Left renal pelvis (tissue), 4 donors: ENCODE results near the gene TCF25. TPM values are rescaled to one million over a fixed set of nuclear protein-coding genes. Genes with fewer than 3 reads are reported as not detected.
"Not testable (repeated sequence)": the region's sequence is repeated elsewhere in the genome, so short reads cannot be mapped to it uniquely, and the experiment has no call there.

ENCODE experiments used
- DNase-seq, 4 donors: peaks; one replicate each; pipeline ENCODE4 v3.0.0-alpha.2; 2013; ENCODE audit warnings: low read depth in 4 of 4, low spot score in 3 of 4
- polyA plus RNA-seq, 4 donors: library from polyadenylated mRNA; unstranded; fragments of 120-200 nt; gene quantifications; one replicate each; pipeline ENCODE4 v1.2.1, GENCODE V29; 2013; ENCODE audit not compliant: insufficient read length in 4 of 4

TCF25 gene
- 100 to 1,000 TPM in 3 of 4 donors, 10 to 100 TPM in 1; 94.8 to 165 (median 129) TPM for polyA plus RNA-seq

DNA sequence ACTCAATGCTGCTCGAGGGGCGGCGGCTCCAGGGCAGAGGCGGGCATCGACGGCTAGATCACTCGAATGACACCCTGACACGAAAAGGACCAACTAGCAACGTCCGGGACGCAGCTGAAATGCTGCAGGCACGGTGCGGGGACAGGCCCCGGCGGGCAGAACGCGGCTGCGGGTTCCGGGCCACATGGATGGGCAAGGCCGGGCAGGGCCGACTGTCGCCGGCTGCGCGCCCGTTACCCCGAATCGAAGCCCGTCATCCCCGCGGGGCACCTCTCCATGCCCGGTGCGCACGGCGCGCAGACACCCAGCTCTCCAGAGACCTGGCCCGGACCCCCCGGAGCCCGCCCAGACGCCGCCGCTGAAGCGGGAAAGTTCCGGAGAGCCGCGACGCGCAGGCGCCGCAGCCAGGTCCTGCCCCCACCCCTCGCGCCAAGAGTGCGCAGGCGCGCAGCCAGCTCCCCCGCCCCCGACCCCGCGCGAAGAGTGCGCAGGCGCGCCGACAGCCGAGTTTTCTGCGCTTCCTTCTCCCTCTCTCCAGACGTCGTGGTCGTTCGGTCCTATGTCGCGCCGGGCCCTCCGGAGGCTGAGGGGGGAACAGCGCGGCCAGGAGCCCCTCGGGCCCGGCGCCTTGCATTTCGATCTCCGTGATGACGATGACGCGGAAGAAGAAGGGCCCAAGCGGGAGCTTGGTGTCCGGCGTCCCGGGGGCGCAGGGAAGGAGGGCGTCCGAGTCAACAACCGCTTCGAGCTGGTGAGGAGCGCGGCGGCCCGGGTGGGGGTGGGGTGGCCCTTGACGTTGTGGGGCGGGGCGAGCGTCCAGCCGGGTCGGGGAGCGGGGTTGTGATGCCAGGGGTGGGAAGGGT, at the start of gene TCF25:
TCF25 (plus strand) TSS at position 484 of the 863 bp plus-strand sequence; CDS start at position 560, 76 bp downstream.
- peak; percentile 76 to 81 (median 78) for DNase-seq

DNA sequence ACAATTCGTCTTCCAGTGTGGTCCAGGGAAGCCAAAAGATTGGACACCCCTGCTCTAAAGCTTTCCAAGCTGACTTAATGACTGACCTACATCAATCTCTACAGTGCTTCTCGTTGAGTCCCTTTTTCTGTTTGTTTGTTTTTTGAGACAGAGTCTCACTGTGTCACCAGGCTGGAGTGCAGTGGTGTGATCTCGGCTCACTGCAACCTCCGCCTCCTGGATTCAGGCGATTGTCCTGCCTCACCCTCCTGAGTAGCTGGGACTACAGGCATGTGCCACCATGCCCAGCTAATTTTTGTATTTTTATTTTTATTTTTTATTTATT, 49.6 kb upstream of the TCF25 start:
- not testable (repeated sequence) for DNase-seq

- DNase-seq, result no peak
Observed at GRCh38 chr16:89826531-89827382, 46.6 kb upstream of the TCF25 start.

DNA sequence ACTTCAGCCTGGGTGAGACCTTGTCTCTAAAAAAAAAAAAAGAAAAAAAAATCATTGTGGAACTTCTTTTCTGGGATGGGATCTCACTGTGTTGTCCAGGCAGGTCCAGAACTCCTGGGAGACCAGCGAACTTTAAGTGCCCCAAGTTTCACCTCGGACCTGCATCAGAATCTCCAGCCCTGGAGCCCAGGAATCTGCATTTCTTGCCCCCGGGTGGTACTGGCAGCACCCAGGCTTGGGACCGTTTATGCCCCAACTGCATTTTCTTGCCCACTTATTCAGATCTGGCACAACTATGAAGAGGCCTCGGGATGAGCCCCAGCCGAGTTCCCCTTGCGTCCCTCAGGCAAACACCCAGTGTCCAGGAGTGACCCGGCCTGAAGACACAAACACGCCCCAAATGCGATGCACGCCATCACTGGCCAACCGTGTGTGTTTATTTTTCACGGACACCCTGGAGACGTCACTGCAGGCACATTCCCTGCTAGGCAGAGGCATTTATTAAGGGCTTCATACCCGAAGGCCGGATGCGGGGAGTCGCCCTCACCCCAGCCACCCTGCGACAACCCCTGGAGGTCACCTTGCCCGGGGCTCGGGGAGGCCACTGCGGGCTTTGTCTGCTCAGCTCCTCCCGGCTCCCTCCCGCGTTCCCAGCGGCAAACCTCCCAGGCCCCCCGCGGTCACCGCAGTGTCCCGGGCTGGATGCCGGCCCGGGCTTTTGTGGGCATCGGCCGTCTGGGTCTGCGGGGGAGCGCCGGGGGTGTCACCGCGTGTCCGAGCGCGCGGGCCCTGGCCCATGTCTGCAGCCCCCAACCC, 45.8 kb upstream of the TCF25 start:
- no peak for DNase-seq

DNA sequence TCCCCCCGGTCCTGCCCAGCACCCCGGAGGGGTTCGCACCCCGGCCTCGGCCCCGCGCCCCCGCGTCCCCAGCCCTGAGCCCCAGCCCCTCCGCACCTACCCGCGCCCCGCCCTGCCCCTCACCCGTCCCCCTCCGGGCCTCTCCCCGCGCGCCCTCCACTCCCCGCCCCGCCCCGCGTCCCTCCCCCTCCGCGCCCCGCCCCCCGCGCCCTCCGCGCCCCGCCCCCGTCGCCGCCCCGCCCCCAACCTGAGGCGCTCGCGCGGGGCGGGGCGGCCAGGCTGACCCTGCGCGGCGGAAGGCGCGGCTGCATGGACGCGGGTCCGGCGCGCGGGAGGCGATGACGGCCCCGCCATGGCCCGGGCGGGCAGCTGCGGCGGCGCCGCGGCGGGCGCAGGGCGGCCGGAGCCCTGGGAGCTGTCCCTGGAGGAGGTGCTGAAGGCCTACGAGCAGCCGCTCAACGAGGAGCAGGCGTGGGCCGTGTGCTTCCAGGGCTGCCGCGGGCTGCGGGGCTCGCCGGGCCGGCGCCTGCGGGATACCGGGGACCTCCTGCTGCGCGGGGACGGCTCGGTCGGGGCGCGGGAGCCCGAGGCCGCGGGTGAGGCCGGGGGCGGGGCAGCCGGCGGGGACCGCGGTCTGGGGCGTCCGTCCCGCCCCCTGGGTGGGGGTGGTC, 45.1 kb upstream of the TCF25 start, which contains the start of gene SPIRE2:
SPIRE2 (plus strand) TSS at position 277 of the 671 bp plus-strand sequence; CDS start at position 353, 76 bp downstream.
- DNase-seq, result peak in 3 of 4 donors; percentile 68 to 79 (median 69)

DNA sequence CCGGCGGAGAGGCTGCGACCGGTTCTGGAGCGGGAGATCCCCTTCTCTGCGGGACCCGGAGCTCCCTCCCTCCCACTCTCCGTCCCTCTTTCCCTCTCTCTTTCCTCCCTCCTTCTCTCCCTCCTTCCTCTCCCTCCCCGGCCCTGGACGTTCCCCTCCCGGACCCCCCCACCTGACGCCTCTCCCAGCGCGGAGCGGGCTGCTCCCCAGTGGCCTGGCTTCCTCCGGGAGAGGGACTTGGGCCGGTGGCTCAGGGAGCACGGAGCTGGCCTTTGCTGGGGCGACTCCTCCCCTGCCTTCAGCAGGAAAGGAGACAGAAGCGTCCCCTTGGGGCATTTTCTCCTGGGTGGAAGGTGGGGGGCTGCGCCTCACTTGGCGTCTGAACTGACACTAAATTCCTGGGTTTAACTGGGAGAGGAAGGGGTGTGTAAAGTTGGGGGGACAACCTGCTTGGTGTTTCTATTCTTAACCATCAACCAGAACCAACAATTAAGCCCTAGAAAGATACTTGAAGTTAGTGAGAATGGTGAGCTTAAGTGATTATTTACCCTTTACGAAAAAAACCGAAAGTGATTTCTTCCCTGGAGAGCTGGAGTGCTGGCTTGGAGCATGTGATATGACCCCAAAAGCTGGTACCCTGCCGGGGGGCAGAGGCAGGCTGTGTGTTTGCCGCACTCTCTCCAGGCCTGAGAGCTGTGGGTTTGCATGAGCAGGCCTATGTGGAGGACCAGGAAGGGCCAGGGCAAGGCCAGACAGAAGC, 44.3 kb upstream of the TCF25 start:
- no peak for DNase-seq

GRCh38 chr16:89829630-89830437, 43.6 kb upstream of the TCF25 start:
- no peak for DNase-seq

DNA sequence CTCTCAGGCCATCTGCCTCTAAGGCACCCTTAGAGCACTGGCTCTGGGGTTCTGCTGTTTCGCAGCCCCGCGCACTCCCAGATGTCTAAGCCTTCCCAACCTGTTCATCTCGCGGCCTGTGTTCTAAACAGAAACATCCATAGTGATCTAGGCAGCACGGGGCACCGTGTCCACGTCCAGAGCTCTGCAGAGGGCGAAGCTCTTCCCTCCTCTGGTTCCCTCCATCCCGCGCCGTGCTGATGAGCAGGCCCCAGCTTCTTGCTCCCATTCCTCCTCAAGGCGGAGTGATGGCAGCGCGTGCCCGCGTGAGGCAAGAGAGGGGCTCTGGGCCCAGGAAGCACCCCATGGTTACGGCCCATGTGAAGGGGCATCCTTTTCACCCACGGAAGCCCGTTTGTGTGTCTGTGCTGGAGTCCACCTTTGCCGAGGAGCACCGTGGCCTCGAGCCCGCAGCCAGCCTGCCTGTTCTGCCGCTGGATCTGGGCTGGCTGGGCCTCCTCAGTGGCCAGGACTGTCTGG, 41.5 kb upstream of the TCF25 start:
- DNase-seq, result no peak

DNA sequence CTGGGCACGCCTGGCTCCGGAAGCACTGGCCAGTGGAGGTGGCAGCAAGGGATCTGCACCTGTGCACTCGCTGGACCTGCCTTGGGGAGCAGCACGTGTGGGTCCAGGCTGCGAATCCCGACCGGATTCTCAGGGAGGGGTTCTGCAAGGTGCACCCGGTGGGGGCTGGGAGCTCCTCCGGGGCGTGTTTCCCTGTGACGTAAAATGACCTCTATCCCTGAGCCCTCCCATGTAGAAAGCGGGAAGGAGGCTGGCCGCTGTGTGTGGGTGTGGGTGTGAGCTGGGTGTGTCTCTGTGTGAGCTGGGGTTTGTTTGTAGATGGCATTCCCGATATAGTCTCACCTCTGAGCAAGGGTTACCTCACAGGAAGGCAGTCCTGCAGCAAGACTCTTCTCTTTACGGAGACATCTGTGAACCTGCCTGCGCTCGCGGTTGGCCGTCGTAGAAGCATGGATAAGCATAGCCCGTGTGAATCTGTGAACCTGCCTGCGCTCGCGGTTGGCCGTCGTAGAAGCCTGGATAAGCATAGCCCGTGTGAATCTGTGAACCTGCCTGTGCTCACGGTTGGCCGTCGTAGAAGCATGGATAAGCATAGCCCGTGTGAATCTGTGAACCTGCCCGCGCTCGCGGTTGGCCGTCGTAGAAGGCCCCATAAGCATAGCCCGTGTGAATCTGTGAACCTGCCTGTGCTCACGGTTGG, 39.6 kb upstream of the TCF25 start:
- DNase-seq, result not testable (repeated sequence)

- DNase-seq, result not testable (repeated sequence)
Observed at GRCh38 chr16:89834813-89835363, 38.5 kb upstream of the TCF25 start.

DNA sequence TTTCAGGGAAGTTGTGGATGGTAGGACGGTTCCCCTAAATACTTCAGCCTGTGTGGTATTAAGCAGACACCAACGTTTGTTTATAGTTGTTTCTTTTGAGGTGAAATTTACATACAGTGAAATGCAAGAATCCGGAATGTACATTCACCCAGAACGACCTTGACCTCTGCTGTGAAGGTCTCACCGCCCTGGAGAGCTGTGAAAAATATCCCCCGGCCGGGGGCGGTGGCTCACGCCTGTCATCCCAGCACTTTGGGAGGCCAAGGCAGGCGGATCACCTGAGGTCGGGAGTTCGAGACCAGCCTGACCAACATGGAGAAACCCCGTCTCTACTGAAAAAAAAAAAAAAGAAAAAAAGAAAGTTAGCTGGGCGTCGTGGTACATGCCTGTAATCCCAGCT, 36.9 kb upstream of the TCF25 start:
- DNase-seq, result not testable (repeated sequence)

- no peak for DNase-seq
Observed at GRCh38 chr16:89837014-89837546, 36.3 kb upstream of the TCF25 start.

GRCh38 chr16:89841275-89841674, 32.1 kb upstream of the TCF25 start:
- DNase-seq, result no peak

DNA sequence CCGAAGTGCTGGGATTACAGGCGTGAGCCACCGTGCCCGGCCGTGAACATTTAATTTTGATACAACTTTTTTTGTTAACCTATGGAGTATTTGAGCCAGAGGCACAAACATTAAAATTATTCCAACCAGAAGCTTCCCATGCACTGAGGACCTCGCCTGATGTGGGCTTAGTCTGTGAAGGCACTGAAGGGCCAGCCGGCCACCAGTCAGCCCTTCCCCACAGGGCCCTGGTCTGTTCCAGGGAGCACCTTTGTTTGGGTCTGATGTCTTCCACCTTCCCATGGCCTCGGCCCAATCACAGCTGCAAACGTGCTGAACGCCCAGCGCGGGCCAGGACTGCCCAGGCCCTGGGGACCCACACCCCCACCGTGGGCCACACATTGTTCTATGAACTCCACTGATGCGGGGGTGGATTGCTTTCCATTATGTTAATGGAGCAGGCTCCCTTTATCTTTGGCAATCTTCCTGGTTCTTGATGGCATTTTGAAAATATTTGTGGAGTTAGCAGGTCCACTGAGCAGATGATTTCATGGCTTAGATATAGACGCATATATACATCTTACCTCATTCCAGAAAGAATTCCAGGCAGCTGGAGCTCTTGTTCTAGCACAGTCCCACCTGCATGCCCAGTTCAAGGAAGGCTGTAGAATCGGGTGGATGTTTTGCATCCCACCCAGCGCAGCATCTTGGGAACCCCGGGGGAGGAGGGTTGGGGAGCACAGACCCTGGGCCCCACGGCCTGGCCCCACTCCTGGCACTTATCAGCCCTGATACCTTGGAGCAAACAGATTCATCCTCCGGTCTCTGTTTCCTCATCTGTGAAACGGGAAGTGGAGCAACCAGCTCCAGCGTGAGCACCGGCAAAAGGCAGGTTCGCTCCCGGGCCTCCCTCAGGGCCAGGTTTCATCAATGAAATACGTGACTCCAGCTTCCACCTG, 30.7 kb upstream of the TCF25 start:
- no peak for DNase-seq

DNA sequence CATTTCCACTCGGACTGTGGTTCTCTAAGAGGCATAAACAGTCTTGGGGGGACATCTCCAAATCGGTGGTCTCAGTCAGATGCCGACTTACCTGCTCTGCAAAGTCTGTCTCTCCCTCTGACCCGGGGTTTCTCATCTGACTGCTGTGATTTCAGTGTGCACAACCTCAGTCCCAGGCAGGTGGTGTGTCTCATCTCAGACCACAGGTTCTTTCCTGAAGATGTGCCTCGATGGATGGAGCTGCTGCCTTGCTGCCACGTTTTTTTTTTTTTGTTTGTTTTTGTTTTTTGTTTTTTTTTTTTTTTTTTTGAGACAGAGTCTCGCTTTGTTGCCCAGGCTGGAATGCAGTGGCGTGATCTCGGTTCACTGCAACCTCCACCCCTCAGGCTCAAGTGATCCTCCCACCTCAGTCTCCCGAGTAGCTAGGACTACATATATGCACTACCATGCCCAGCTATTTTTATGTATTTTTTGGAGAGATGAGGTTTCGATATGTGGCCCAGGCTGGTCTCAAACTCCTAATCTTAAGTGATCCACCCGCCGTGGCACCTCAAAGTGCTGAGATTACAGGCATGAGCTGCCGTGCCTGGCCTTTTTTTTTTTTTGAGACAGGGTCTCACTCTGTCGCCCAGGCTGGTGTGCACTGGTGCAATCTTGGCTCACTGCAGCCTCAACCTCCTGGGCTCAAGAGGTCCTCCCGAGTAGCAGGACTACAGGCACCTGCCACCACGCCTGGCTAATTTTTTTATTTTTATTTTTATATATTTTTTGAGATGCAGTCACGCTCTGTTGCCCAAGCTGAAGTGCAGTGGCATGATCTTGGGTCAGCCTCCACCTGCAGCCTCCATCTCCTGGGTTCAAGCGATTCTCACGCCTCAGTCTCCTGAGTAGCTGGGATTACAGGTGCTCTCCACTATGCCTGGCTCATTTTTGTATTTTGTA, 29.7 kb upstream of the TCF25 start:
- no peak for DNase-seq
